Glomerular endothelial cell (primary cell): ENCODE results near the gene SRF. TPM values are rescaled to one million over a fixed set of nuclear protein-coding genes. Genes with fewer than 3 reads are reported as not detected.

Source experiments
- DNase-seq: peaks from one replicate; pipeline ENCODE4 v3.0.0-alpha.2; 2011; ENCODE audit warnings: low read depth, low spot score; ENCODE audit errors: extremely low read depth
- total RNA-seq: library from RNA; depleted of rRNA; stranded (reverse); fragments of >200 nt; gene quantifications from 2 replicates; pipeline ENCODE4 v1.2.3, GENCODE V29; 2015

The SRF gene
- total RNA-seq, 1 donor from 2014 or later = 31.4 TPM

- no peak for DNase-seq
Measured at GRCh38 chr6:43207286-43207685, 36.2 kb downstream of the SRF start.

- no peak for DNase-seq
Measured at GRCh38 chr6:43211955-43212354, 40.9 kb downstream of the SRF start.

- no peak for DNase-seq
Measured at GRCh38 chr6:43213431-43213830, 42.4 kb downstream of the SRF start.

- no peak for DNase-seq
Measured at GRCh38 chr6:43215066-43215465, 44.0 kb downstream of the SRF start.

GRCh38 chr6:43216200-43216599 is 45.1 kb downstream of the SRF start:
- DNase-seq = no peak

- no peak for DNase-seq
Measured at GRCh38 chr6:43217351-43217750, 46.3 kb downstream of the SRF start.

- no peak for DNase-seq
Measured at GRCh38 chr6:43219119-43219518, 48.0 kb downstream of the SRF start.

GRCh38 chr6:43219814-43220213 is 48.7 kb downstream of the SRF start:
- no peak for DNase-seq

GRCh38 chr6:43220439-43220951 is 49.4 kb downstream of the SRF start:
- no peak for DNase-seq

- no peak for DNase-seq
Measured at GRCh38 chr6:43221046-43221972, 50.2 kb downstream of the SRF start.

GRCh38 chr6:43222418-43223059 is 51.5 kb downstream of the SRF start:
- DNase-seq = no peak

GRCh38 chr6:43223175-43223574 is 52.1 kb downstream of the SRF start:
- DNase-seq = no peak

GRCh38 chr6:43226192-43226851 is 55.3 kb downstream of the SRF start:
- no peak for DNase-seq

- no peak for DNase-seq
Measured at GRCh38 chr6:43228951-43229802, 58.1 kb downstream of the SRF start, which contains the start of gene DNPH1. DNPH1 (minus strand) TSS chr6:43229481; CDS start chr6:43229456, 25 bp downstream.

- DNase-seq = no peak
Measured at GRCh38 chr6:43229803-43230620, 58.9 kb downstream of the SRF start.

GRCh38 chr6:43231053-43231452 is 60.0 kb downstream of the SRF start:
- DNase-seq = no peak
